Loucy (cell line): Measurements from ENCODE around the gene GLRX2.

ENCODE experiments used
- EZH2phosphoT487 ChIP-seq: fragments of 200-600 bp; IDR thresholded peaks from 2 replicates; pipeline ENCODE4 v1.6.1; 2018; ENCODE audit warnings: antibody characterized with exemption, mild to moderate bottlenecking, moderate library complexity, borderline replicate concordance
- TF ChIP-seq, protein P1 (sequence below): fragments of 200-600 bp; sonication (generic); conservative IDR thresholded peaks from 2 replicates; pipeline ENCODE4 v1.5.1; 2014; ENCODE audit warnings: mild to moderate bottlenecking, antibody characterized with exemption, low read length

DNA sequence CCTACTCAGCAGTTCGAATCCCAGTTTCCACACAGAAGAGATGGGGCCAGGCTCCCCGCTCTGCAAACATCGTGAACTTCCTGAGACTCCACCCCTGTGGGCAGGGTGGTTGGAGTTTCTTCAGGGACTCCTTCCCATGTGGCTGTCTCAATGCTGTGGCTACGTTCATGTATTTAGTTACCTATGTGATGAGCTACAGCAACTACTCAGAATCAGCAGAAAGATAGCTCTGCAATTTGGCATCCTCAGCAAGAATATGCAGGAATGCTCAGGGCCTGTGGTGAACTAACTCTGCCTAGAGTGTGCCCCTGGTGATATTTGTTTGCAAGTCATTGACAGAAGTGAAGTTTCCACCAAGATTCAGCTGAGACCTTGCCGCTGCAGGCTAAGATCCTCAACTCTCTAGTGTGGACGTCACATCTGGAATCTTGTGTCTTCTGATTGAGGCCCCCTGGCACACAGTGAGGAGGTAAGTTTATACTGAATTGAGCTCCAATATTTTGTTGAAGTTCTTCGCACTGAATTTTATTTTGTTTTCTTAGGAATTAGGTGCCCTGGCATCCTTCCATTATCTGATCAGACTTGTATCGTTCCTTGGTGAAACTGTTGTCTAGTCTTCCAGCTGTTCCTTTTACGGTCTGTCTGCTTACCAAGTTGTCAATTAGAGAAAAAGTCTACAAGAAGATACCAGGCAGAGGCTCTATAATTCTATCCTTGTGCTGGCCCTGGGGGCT is 8.2 kb upstream of the GLRX2 start:
- TF ChIP-seq, protein P1, sequence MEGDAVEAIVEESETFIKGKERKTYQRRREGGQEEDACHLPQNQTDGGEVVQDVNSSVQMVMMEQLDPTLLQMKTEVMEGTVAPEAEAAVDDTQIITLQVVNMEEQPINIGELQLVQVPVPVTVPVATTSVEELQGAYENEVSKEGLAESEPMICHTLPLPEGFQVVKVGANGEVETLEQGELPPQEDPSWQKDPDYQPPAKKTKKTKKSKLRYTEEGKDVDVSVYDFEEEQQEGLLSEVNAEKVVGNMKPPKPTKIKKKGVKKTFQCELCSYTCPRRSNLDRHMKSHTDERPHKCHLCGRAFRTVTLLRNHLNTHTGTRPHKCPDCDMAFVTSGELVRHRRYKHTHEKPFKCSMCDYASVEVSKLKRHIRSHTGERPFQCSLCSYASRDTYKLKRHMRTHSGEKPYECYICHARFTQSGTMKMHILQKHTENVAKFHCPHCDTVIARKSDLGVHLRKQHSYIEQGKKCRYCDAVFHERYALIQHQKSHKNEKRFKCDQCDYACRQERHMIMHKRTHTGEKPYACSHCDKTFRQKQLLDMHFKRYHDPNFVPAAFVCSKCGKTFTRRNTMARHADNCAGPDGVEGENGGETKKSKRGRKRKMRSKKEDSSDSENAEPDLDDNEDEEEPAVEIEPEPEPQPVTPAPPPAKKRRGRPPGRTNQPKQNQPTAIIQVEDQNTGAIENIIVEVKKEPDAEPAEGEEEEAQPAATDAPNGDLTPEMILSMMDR, result no peak
- TF ChIP-seq EZH2phosphoT487, result no peak
